ENCODE data around the gene GHSR. TPM values are rescaled to one million over a fixed set of nuclear protein-coding genes. Genes with fewer than 3 reads are reported as not detected.

Gene GHSR
- total and polyA plus RNA-seq, 2 of the 4 experiments (the other 2 are of a cell fraction) = not detected

- no peaks in the 10 kb centered on the region for H3K4me1 ChIP-seq (ENCODE audit: control insufficient read depth, insufficient read depth, low read length)
- no peak overlapping the region for H2AK9ac ChIP-seq (replicated peaks; ENCODE audit: low read depth, low read length, poor library complexity)
- intact Hi-C loops (cut with micrococcal nuclease) (no loop called here), in situ Hi-C loops (cut with MboI; ENCODE audit: low sequenced_read_pairs) (no loop called here), dilution Hi-C loops (cut with HindIII; ENCODE audit: low sequenced_read_pairs, unreplicated experiment) (no loop called here)
- H3K79me1 ChIP-seq (ENCODE audit: low read depth in 1 of 2, low read length in 2 of 2) = no peaks in the 10 kb centered on the region
- no peak overlapping the region for H2BK5ac ChIP-seq (ENCODE audit: low read depth, low read length, poor library complexity, severe bottlenecking)
- H2AK5ac ChIP-seq (ENCODE audit: low read depth, low read length) = no peak overlapping the region
- ChIA-PET CTCF (no interaction called here), POLR2A (ENCODE audit: unreplicated experiment) (no interaction called here)
- no peak overlapping the region for H3K56ac ChIP-seq (ENCODE audit: extremely low read depth, insufficient read depth, low read length)
- no peak overlapping the region for H4K91ac ChIP-seq (ENCODE audit: insufficient read depth, low read depth, low read length)
- H2AFZ ChIP-seq (replicated peaks; ENCODE audit: low read length, poor library complexity) = no peak overlapping the region
- BruUV-seq (replicated peaks) = no TSS peak
- no peaks in the 10 kb centered on the region for H3K9me1 ChIP-seq (ENCODE audit: insufficient read depth, low read length)
- H3K9me3 ChIP-seq (ENCODE audit: control insufficient read depth, insufficient read depth, low read length) = peaks cover 17% of the 10 kb centered on the region
- H3K23ac ChIP-seq (ENCODE audit: low read depth, low read length) = no peak overlapping the region
- H2BK20ac ChIP-seq (ENCODE audit: low read depth, low read length) = no peak overlapping the region
- TF ChIP-seq POLR2A (IDR thresholded peaks at IDR 0.05; ENCODE audit: low read depth, low read length) (no peak), MAZ (IDR thresholded peaks at IDR 0.05; ENCODE audit: borderline replicate concordance, low read depth, low read length) (no peak), RAD21 (IDR thresholded peaks at IDR 0.05; ENCODE audit: low read length) (no peak), CEBPB (IDR thresholded peaks at IDR 0.05; ENCODE audit: low read depth, low read length) (no peak), RFX5 (IDR thresholded peaks at IDR 0.05; ENCODE audit: low read depth, low read length) (no peak), MXI1 (IDR thresholded peaks at IDR 0.05; ENCODE audit: borderline replicate concordance, low read depth, low read length) (no peak)
- H3K27me3 ChIP-seq (ENCODE audit: control insufficient read depth, insufficient read depth, low read length) = peaks cover 51% of the 10 kb centered on the region
- H3K9ac ChIP-seq (ENCODE audit: low read depth, low read length) = no peak overlapping the region
- H3K27ac ChIP-seq (ENCODE audit: insufficient read depth, low read length) = no peak overlapping the region
- DNase-seq = no peak
- H4K8ac ChIP-seq (ENCODE audit: low read depth in 2 of 2, low read length in 2 of 2) = no peak overlapping the region
- no peak overlapping the region for H3K14ac ChIP-seq (replicated peaks; ENCODE audit: low read depth, low read length)
- H3K36me3 ChIP-seq (ENCODE audit: control insufficient read depth, insufficient read depth, low read length) = no peaks in the 10 kb centered on the region
- 50% methylated on average over 1 of the region's 6 CpGs; no CpG with 5 or more reads in 1 of the 2 experiments for WGBS, 2 experiments (ENCODE audit: extremely low coverage in 2 of 2, insufficient read length in 1 of 2)
- H4K5ac ChIP-seq (ENCODE audit: low read depth, low read length) = no peak overlapping the region
- H3K18ac ChIP-seq (ENCODE audit: low read depth, low read length) = no peak overlapping the region
- H3K4me3 ChIP-seq (ENCODE audit: insufficient read depth, low read depth, low read length) = no peak overlapping the region
- no peak overlapping the region for H2BK15ac ChIP-seq (ENCODE audit: low read depth, low read length)
- H3K4ac ChIP-seq (ENCODE audit: low read depth, low read length) = no peak overlapping the region
- ATAC-seq (ENCODE audit: low read depth) = no peak
- no peak overlapping the region for H2BK120ac ChIP-seq (ENCODE audit: low read depth, low read length)
- H4K20me1 ChIP-seq (ENCODE audit: insufficient read depth, low read length) = peaks cover 3% of the 10 kb centered on the region; the same call in 1 of the 2 replicates
- no peak overlapping the region for H3K4me2 ChIP-seq (ENCODE audit: low read depth, low read length)
Observed at GRCh38 chr3:172444821-172445220, 3.4 kb downstream of the GHSR start.
